Caco-2 (cell line): ENCODE measurements around the gene SPPL3. TPM values are rescaled to one million over a fixed set of nuclear protein-coding genes. Genes with fewer than 3 reads are reported as not detected.

Experiments used
- BruUV-seq: library from RNA; stranded (reverse); fragments of 400-500 nt; replicated peaks from 2 replicates; lab custom pipeline; 2021; lab: Mats Ljungman, UMichigan
- CTCF ChIA-PET: fragments of 300-600 bp; sonication (Branson Sonifier 250); formaldehyde crosslinking; loops from one replicate; lab custom pipeline; 2022; ENCODE audit warnings: antibody characterized with exemption; lab: Charles Lee
- POLR2A ChIA-PET: fragments of 300-600 bp; sonication (Branson Sonifier 250); formaldehyde crosslinking; loops from one replicate; lab custom pipeline; 2022; ENCODE audit warnings: antibody characterized with exemption; lab: Charles Lee
- DNase-seq, 2 experiments: peaks; one replicate each; pipeline versions ENCODE4 v3.0.0 to v3.0.0-alpha.2; 2020 to 2022
- H3K27me3 ChIP-seq: replicated peaks from 2 replicates; pipeline ENCODE4 v1.6.0; 2011; ENCODE audit warnings: low read length; ENCODE audit not compliant: control insufficient read depth, insufficient read depth
- H3K36me3 ChIP-seq: 2 replicates; pipeline ENCODE4 v1.5.1; 2011; ENCODE audit warnings: low read length; ENCODE audit not compliant: control insufficient read depth, insufficient read depth
- H3K4me1 ChIP-seq: fragments of 250-450 bp; sonication (Bioruptor Pico); 2 replicates; pipeline ENCODE4 v1.5.1; 2020; ENCODE audit warnings: mild to moderate bottlenecking
- H3K4me3 ChIP-seq: 2 replicates; pipeline ENCODE4 v1.5.1; 2011; ENCODE audit warnings: low read depth, mild to moderate bottlenecking, control low read depth, low read length
- H3K9me3 ChIP-seq: fragments of 250-450 bp; sonication (Bioruptor Pico); 2 replicates; pipeline ENCODE4 v1.5.1; 2020; ENCODE audit warnings: mild to moderate bottlenecking, moderate library complexity
- H3K27ac Mint-ChIP-seq: one replicate; pipeline ENCODE4 v1.8.0; 2022; ENCODE audit warnings: mixed read lengths; ENCODE audit not compliant: unreplicated experiment
- H3K27me3 Mint-ChIP-seq: one replicate; pipeline ENCODE4 v1.8.0; 2022; ENCODE audit warnings: mixed read lengths; ENCODE audit not compliant: insufficient read depth, unreplicated experiment
- H3K36me3 Mint-ChIP-seq: one replicate; pipeline ENCODE4 v1.8.0; 2022; ENCODE audit warnings: mild to moderate bottlenecking, mixed read lengths; ENCODE audit not compliant: insufficient read depth, unreplicated experiment
- H3K4me1 Mint-ChIP-seq: one replicate; pipeline ENCODE4 v1.8.0; 2022; ENCODE audit warnings: low read depth, mixed read lengths; ENCODE audit not compliant: unreplicated experiment
- H3K4me3 Mint-ChIP-seq: one replicate; pipeline ENCODE4 v1.8.0; 2022; ENCODE audit warnings: mild to moderate bottlenecking, moderate library complexity, mixed read lengths; ENCODE audit not compliant: unreplicated experiment
- H3K9me3 Mint-ChIP-seq: one replicate; pipeline ENCODE4 v1.8.0; 2022; ENCODE audit warnings: mixed read lengths; ENCODE audit not compliant: unreplicated experiment
- intact Hi-C: fragments of 100-400 bp; cut with micrococcal nuclease; formaldehyde crosslinking; loops from one replicate; pipeline ENCODE4 v1.10.0; 2022; ENCODE audit not compliant: unreplicated experiment
- total RNA-seq: library from RNA; stranded (reverse); gene quantifications from 2 replicates; pipeline ENCODE4 v1.2.3, GENCODE V29; 2022
- TF ChIP-seq, protein P1 (sequence below), 2 experiments: fragments of 200-600 bp in 1 of 2; IDR thresholded peaks; 1 replicate in 1 of 2; 2 replicates in 1 of 2; pipeline versions ENCODE4 v1.5.1 to v1.8.0; 2011 to 2022; ENCODE audit warnings: antibody characterized with exemption in 1 of 2, control low read depth in 1 of 2, inconsistent platforms in 1 of 2, low read depth in 1 of 2, low read length in 1 of 2, mild to moderate bottlenecking in 1 of 2, moderate library complexity in 1 of 2; ENCODE audit not compliant: insufficient read depth in 1 of 2, severe bottlenecking in 1 of 2, unreplicated experiment in 1 of 2

Gene SPPL3
- total RNA-seq, 1 experiment from 2014 or later = 63.4 TPM

DNA sequence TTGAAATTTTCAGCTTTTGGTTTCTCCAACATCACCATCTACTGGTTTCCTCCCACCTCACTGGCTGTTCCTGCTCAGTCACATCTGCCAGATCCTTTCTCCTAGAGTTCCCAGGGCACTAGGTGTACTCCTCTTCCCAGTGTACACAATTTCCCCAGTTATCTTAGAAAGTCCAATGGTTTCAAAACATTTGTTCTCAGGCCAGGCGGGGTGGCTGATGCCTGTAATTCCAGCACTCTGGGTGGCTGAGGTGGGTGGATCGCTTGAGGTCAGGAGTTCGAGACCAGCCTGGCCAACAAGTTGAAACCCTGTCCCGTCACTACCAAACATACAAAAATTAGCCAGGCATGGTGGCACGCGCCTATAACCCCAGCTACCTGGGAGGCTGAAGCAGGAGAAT is 60.7 kb downstream of the SPPL3 start:
- ChIA-PET CTCF (interaction anchor here (0.7 kb wide), 1 partner anchor 218 kb away, joined by 3 read pairs; no protein-coding TSS in a partner anchor), POLR2A (no interaction called here)
- Mint-ChIP-seq H3K4me3 (no peak overlapping the region), H3K9me3 (no peaks in the 10 kb centered on the region), H3K27me3 (no peaks in the 10 kb centered on the region), H3K4me1 (peaks cover 7% of the 10 kb centered on the region), H3K27ac (no peak overlapping the region), H3K36me3 (no peaks in the 10 kb centered on the region)
- Histone ChIP-seq H3K4me3 (no peak overlapping the region), H3K27me3 (no peaks in the 10 kb centered on the region), H3K9me3 (no peaks in the 10 kb centered on the region), H3K4me1 (no peaks in the 10 kb centered on the region), H3K36me3 (no peaks in the 10 kb centered on the region)
- intact Hi-C loops = no loop called here
- TF ChIP-seq, protein P1, sequence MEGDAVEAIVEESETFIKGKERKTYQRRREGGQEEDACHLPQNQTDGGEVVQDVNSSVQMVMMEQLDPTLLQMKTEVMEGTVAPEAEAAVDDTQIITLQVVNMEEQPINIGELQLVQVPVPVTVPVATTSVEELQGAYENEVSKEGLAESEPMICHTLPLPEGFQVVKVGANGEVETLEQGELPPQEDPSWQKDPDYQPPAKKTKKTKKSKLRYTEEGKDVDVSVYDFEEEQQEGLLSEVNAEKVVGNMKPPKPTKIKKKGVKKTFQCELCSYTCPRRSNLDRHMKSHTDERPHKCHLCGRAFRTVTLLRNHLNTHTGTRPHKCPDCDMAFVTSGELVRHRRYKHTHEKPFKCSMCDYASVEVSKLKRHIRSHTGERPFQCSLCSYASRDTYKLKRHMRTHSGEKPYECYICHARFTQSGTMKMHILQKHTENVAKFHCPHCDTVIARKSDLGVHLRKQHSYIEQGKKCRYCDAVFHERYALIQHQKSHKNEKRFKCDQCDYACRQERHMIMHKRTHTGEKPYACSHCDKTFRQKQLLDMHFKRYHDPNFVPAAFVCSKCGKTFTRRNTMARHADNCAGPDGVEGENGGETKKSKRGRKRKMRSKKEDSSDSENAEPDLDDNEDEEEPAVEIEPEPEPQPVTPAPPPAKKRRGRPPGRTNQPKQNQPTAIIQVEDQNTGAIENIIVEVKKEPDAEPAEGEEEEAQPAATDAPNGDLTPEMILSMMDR (IDR thresholded peaks at IDR 0.05; ENCODE audit: insufficient read depth in 1 of 2, low read depth in 1 of 2, low read length in 1 of 2, severe bottlenecking in 1 of 2, unreplicated experiment in 1 of 2) = no peak
- DNase-seq = no peak
- BruUV-seq = no TSS peak

DNA sequence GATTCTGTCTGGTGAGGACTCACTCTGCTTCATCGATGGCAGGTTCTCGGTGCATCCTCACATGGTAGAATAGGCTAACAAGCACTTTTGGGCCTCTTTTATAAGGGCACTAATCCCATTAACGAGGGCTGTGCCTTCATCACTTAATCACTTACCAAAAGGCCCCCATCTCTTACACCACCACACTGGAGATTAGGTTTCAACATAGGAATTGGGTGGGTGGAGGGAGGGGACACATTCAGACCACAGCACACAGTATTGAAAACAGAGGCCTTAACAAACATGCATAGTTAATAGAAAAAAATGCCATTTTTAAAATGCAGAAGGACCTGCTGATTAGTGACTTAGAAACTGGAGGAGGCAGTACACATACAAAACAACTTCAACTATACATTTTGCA is 61.6 kb downstream of the SPPL3 start:
- CTCF ChIA-PET = no interaction called here
- H3K9me3 Mint-ChIP-seq = no peaks in the 10 kb centered on the region

DNA sequence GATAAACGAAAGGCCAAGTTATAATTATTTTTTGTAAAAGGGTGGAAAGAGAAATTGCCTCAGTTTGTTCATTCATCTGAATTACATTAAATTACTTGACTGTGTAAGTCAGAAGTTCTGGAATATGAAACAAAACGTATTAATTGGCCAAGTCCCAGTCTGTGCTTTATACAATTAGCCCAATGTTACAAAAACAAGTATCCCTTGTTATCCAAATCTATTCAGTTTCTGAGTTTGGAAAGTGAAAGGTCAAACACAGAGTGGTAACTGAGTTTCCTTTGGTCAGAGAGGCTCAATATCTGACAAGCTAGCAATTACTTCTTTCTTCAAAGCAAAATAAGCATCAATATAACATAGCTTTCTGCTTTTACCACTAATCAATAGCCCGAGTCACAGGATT is 62.6 kb downstream of the SPPL3 start:
- Histone ChIP-seq H3K27me3 (no peaks in the 10 kb centered on the region), H3K4me3 (no peak overlapping the region), H3K4me1 (no peaks in the 10 kb centered on the region), H3K36me3 (no peaks in the 10 kb centered on the region), H3K9me3 (no peaks in the 10 kb centered on the region)
- DNase-seq = no peak
- POLR2A ChIA-PET = no interaction called here
- no TSS peak for BruUV-seq
- no peaks in the 10 kb centered on the region for H3K27me3 Mint-ChIP-seq
- CTCF ChIA-PET = no interaction called here
- no peaks in the 10 kb centered on the region for H3K36me3 Mint-ChIP-seq
- TF ChIP-seq, protein P1 (IDR thresholded peaks at IDR 0.05; ENCODE audit: insufficient read depth in 1 of 2, low read depth in 1 of 2, low read length in 1 of 2, severe bottlenecking in 1 of 2, unreplicated experiment in 1 of 2) = no peak
- no peaks in the 10 kb centered on the region for H3K9me3 Mint-ChIP-seq
- H3K4me1 Mint-ChIP-seq = peaks cover 7% of the 10 kb centered on the region
- no peak overlapping the region for H3K4me3 Mint-ChIP-seq
- H3K27ac Mint-ChIP-seq = no peak overlapping the region
- intact Hi-C loops = no loop called here

More for the DNA sequence above, 61.6 kb downstream of the SPPL3 start:
- H3K27ac Mint-ChIP-seq = no peak overlapping the region
- no peak overlapping the region for H3K4me3 Mint-ChIP-seq
- H3K9me3 ChIP-seq = no peaks in the 10 kb centered on the region
- POLR2A ChIA-PET = no interaction called here
- H3K36me3 Mint-ChIP-seq = no peaks in the 10 kb centered on the region
- H3K27me3 ChIP-seq = no peaks in the 10 kb centered on the region
- no peaks in the 10 kb centered on the region for H3K36me3 ChIP-seq
- DNase-seq = no peak
- H3K4me3 ChIP-seq = no peak overlapping the region
- intact Hi-C loops = no loop called here
- H3K27me3 Mint-ChIP-seq = no peaks in the 10 kb centered on the region
- TF ChIP-seq, protein P1 (IDR thresholded peaks at IDR 0.05; ENCODE audit: insufficient read depth in 1 of 2, low read depth in 1 of 2, low read length in 1 of 2, severe bottlenecking in 1 of 2, unreplicated experiment in 1 of 2) = no peak
- H3K4me1 ChIP-seq = no peaks in the 10 kb centered on the region
- H3K4me1 Mint-ChIP-seq = peaks cover 7% of the 10 kb centered on the region
- BruUV-seq = no TSS peak
